WTC11 (cell line): Measurements from ENCODE around the gene RPL18. TPM values are rescaled to one million over a fixed set of nuclear protein-coding genes. Genes with fewer than 3 reads are reported as not detected.
A peak's percentile ranks its signal among the peaks of the same experiment; 100 is the strongest.
"Not testable (repeated sequence)": the region's sequence is repeated elsewhere in the genome, so short reads cannot be mapped to it uniquely, and the experiment has no call there.

Experiments
- ATAC-seq: fragments of 200-7000 bp; cut with Tn5 transposase; 2 replicates; pipeline ENCODE4 v1.10.0; 2021; ENCODE audit warnings: mild to moderate bottlenecking, moderate library complexity
- CTCF ChIA-PET: fragments of 300-600 bp; sonication (Branson Sonifier 250); formaldehyde crosslinking; loops from one replicate; lab custom pipeline; 2021; ENCODE audit warnings: antibody characterized with exemption; lab: Charles Lee
- POLR2A ChIA-PET: fragments of 350-600 bp; sonication (Branson Sonifier 250); formaldehyde crosslinking; loops from one replicate; lab custom pipeline; 2021; ENCODE audit warnings: antibody characterized with exemption; lab: Charles Lee
- DNase-seq: peaks from one replicate; pipeline ENCODE4 v3.0.0; 2021; ENCODE audit warnings: low spot score
- H3K27ac Mint-ChIP-seq: 2 replicates; pipeline ENCODE4 v1.8.0; 2021; ENCODE audit warnings: mixed read lengths
- H3K27me3 Mint-ChIP-seq: 2 replicates; pipeline ENCODE4 v1.8.0; 2021; ENCODE audit warnings: low read depth, mild to moderate bottlenecking, moderate library complexity, mixed read lengths
- H3K36me3 Mint-ChIP-seq: 2 replicates; pipeline ENCODE4 v1.8.0; 2021; ENCODE audit warnings: mixed read lengths
- H3K4me1 Mint-ChIP-seq: 2 replicates; pipeline ENCODE4 v1.8.0; 2022; ENCODE audit warnings: mixed read lengths
- H3K4me3 Mint-ChIP-seq: 2 replicates; pipeline ENCODE4 v1.8.0; 2021; ENCODE audit warnings: mild to moderate bottlenecking, moderate library complexity, mixed read lengths
- H3K9me3 Mint-ChIP-seq: 2 replicates; pipeline ENCODE4 v1.8.0; 2021; ENCODE audit warnings: mixed read lengths
- ATF3 ChIP-seq: sonication (generic); formaldehyde crosslinking; conservative IDR thresholded peaks from 2 replicates; pipeline ENCODE4 v1.8.1; 2022; ENCODE audit warnings: mild to moderate bottlenecking, missing genetic modification reagents
- CTCF ChIP-seq: fragments of 200-600 bp; IDR thresholded peaks from 2 replicates; pipeline ENCODE4 v1.8.0; 2022; ENCODE audit warnings: antibody characterized with exemption
- GABPB1 ChIP-seq: sonication (generic); formaldehyde crosslinking; IDR thresholded peaks from 2 replicates; pipeline ENCODE4 v1.8.1; 2023; ENCODE audit warnings: mild to moderate bottlenecking, missing genetic modification reagents
- MXD4 ChIP-seq: fragments of 250-450 bp; sonication (Bioruptor Pico); IDR thresholded peaks from 2 replicates; pipeline ENCODE4 v1.8.0; 2021; ENCODE audit warnings: mild to moderate bottlenecking, moderate library complexity, borderline replicate concordance
- NR1H2 ChIP-seq: sonication (generic); formaldehyde crosslinking; IDR thresholded peaks from 2 replicates; pipeline ENCODE4 v1.9.0; 2021; ENCODE audit warnings: mild to moderate bottlenecking, moderate library complexity, missing genetic modification reagents
- PREB ChIP-seq: sonication (generic); formaldehyde crosslinking; IDR thresholded peaks from 2 replicates; pipeline ENCODE4 v1.8.1; 2022; ENCODE audit warnings: mild to moderate bottlenecking, missing genetic modification reagents, moderate library complexity, borderline replicate concordance
- STAT6 ChIP-seq: sonication (generic); formaldehyde crosslinking; conservative IDR thresholded peaks from 2 replicates; pipeline ENCODE4 v1.8.1; 2023; ENCODE audit warnings: mild to moderate bottlenecking, low read depth, missing genetic modification reagents, moderate library complexity
- ZNF121 ChIP-seq: sonication (generic); formaldehyde crosslinking; IDR thresholded peaks from 2 replicates; pipeline ENCODE4 v1.8.0; 2023; ENCODE audit warnings: missing genetic modification reagents
- ZNF425 ChIP-seq: fragments of 250-450 bp; sonication (Bioruptor Pico); conservative IDR thresholded peaks from 2 replicates; pipeline ENCODE4 v1.9.0; 2021; ENCODE audit warnings: mild to moderate bottlenecking
- total RNA-seq: library from RNA; stranded (reverse); gene quantifications from 3 replicates; pipeline ENCODE4 v1.2.3, GENCODE V29; 2021

Gene RPL18
- total RNA-seq, 1 experiment from 2014 or later = 1,712 TPM

- POLR2A ChIA-PET = no interaction called here
- H3K36me3 Mint-ChIP-seq = no peaks in the 10 kb centered on the region
- ATAC-seq = no peak
Measured at GRCh38 chr19:48578891-48579290, 40.1 kb downstream of the RPL18 start.

GRCh38 chr19:48577908-48578307, 41.1 kb downstream of the RPL18 start:
- TF ChIP-seq ZNF121 = peak; percentile 68; the same call in 1 of the 2 replicates
- CTCF ChIA-PET = interaction anchor here (0.7 to 1.0 kb wide), 2 partner anchors 11 to 72 kb away, joined by 3 to 4 read pairs; no protein-coding TSS in a partner anchor
- POLR2A ChIA-PET, ATAC-seq, H3K27me3 Mint-ChIP-seq, H3K4me3 Mint-ChIP-seq, DNase-seq, H3K9me3 Mint-ChIP-seq, H3K36me3 Mint-ChIP-seq, H3K4me1 Mint-ChIP-seq, H3K27ac Mint-ChIP-seq: not testable (repeated sequence)

More at GRCh38 chr19:48578891-48579290, 40.1 kb downstream of the RPL18 start:
- H3K4me1 Mint-ChIP-seq = peaks cover under 1% of the 10 kb centered on the region; the same call in 1 of the 2 replicates
- peaks cover 2% of the 10 kb centered on the region; the same call in 1 of the 2 replicates for H3K27me3 Mint-ChIP-seq
- TF ChIP-seq CTCF = no peak
- TF ChIP-seq NR1H2 (CRISPR knock-in tag) = no peak
- TF ChIP-seq ZNF425 = no peak
- TF ChIP-seq ATF3 = no peak
- H3K4me3 Mint-ChIP-seq = no peak overlapping the region
- no peak for DNase-seq
- CTCF ChIA-PET = interaction anchor here (1.0 to 1.6 kb wide), 2 partner anchors 10 to 73 kb away, joined by 4 to 9 read pairs; no protein-coding TSS in a partner anchor
- H3K27ac Mint-ChIP-seq = no peak overlapping the region
- H3K9me3 Mint-ChIP-seq = no peaks in the 10 kb centered on the region

GRCh38 chr19:48575931-48576622, 42.9 kb downstream of the RPL18 start:
- H3K27me3 Mint-ChIP-seq = peaks cover 2% of the 10 kb centered on the region; the same call in 1 of the 2 replicates
- H3K9me3 Mint-ChIP-seq = no peaks in the 10 kb centered on the region
- no peak for ATAC-seq
- no peak for DNase-seq
- no peaks in the 10 kb centered on the region for H3K36me3 Mint-ChIP-seq
- H3K4me3 Mint-ChIP-seq = no peak overlapping the region
- CTCF ChIA-PET = interaction anchor here (0.7 kb wide), 1 partner anchor 222 kb away, joined by 3 read pairs; no protein-coding TSS in a partner anchor
- no peak for TF ChIP-seq GABPB1 (CRISPR knock-in tag)
- TF ChIP-seq, all 79 proteins: peak for 0
- no peak overlapping the region for H3K27ac Mint-ChIP-seq
- H3K4me1 Mint-ChIP-seq = peaks cover 9% of the 10 kb centered on the region
- POLR2A ChIA-PET = no interaction called here

GRCh38 chr19:48573163-48573505, 45.8 kb downstream of the RPL18 start:
- ATAC-seq (no peak), DNase-seq (no peak)
- no peak overlapping the region for H3K27ac Mint-ChIP-seq
- POLR2A ChIA-PET = no interaction called here
- TF ChIP-seq NR1H2 (CRISPR knock-in tag) (no peak), MXD4 (CRISPR knock-in tag) (no peak), STAT6 (no peak), PREB (CRISPR knock-in tag) (no peak)
- H3K4me1 Mint-ChIP-seq = peaks cover 15% of the 10 kb centered on the region
- no peaks in the 10 kb centered on the region for H3K9me3 Mint-ChIP-seq
- no peaks in the 10 kb centered on the region for H3K36me3 Mint-ChIP-seq
- no peaks in the 10 kb centered on the region for H3K27me3 Mint-ChIP-seq
- CTCF ChIA-PET = interaction anchor here (0.6 to 2.5 kb wide), 9 partner anchors 11 to 260 kb away, joined by 3 to 11 read pairs (median 4); no protein-coding TSS in a partner anchor
- no peak overlapping the region for H3K4me3 Mint-ChIP-seq
